Testis (tissue), 2 donors: ENCODE results near the gene NUPR1.

Experiments
- POLR2A ChIP-seq: fragments of 450-650 bp; IDR thresholded peaks from one replicate; pipeline ENCODE4 v1.6.1; 2017; ENCODE audit warnings: antibody characterized with exemption, mild to moderate bottlenecking, moderate library complexity
- TF ChIP-seq, protein P1 (sequence below), 3 experiments: fragments of 450-650 bp in 2 of 3; fragments of 200-600 bp in 1 of 3; sonication (generic) in 1 of 3; IDR thresholded peaks; one replicate each; pipeline ENCODE4 v1.5.1; 2016 to 2019; ENCODE audit warnings: antibody characterized with exemption in 3 of 3, mild to moderate bottlenecking in 2 of 3, moderate library complexity in 1 of 3

DNA sequence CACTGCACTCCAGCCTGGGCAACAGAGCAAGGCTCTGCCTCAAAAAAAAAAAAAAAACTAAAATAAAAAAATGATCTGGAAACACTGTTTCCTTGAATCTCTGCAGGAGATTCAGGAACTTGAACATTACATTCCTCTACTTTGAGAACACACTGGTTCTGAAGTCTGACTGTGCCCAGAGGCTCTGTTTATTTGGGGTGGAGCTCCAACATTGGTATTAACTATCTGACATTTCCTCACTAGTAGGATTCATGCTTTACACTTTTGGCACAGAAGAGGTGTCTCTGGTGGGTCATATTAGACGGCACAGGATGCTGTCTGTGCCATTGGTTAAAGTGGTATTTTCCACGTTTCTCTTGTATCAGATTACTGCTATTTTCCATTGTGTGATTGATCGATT lies 47.7 kb upstream of the NUPR1 start:
- TF ChIP-seq POLR2A = no peak
- TF ChIP-seq, protein P1, sequence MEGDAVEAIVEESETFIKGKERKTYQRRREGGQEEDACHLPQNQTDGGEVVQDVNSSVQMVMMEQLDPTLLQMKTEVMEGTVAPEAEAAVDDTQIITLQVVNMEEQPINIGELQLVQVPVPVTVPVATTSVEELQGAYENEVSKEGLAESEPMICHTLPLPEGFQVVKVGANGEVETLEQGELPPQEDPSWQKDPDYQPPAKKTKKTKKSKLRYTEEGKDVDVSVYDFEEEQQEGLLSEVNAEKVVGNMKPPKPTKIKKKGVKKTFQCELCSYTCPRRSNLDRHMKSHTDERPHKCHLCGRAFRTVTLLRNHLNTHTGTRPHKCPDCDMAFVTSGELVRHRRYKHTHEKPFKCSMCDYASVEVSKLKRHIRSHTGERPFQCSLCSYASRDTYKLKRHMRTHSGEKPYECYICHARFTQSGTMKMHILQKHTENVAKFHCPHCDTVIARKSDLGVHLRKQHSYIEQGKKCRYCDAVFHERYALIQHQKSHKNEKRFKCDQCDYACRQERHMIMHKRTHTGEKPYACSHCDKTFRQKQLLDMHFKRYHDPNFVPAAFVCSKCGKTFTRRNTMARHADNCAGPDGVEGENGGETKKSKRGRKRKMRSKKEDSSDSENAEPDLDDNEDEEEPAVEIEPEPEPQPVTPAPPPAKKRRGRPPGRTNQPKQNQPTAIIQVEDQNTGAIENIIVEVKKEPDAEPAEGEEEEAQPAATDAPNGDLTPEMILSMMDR (IDR thresholded peaks at IDR 0.05) = no peak
